ENCODE measurements around the gene MARCHF11. TPM values are rescaled to one million over a fixed set of nuclear protein-coding genes. Genes with fewer than 3 reads are reported as not detected.

The MARCHF11 gene
- total RNA-seq, 1 experiment from 2014 or later: 0.37 TPM

DNA sequence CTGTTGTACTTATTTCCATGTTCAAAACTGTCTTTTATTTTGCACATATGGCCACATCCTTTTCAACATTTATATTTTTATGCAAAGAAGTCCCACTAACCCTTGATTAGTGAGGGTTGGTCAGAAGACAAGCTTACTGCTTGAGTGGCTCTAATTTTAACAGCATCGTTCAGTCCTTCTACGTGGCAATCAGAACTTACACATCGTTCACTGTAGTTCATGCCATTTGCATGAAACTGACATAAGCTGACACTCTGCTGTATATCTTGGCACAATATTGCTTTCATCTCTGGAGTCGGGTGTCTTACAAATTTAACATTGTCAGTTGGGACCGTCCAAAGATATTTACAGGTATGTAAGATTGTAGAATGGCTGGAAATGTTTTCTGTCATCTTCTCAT, 50.6 kb downstream of the MARCHF11 start:
- Histone ChIP-seq H3K9me3 (ENCODE audit: control insufficient read depth, low read depth, low read length) (no peaks in the 10 kb centered on the region), H3K23ac (ENCODE audit: insufficient read length, low read depth, low read length) (no peak overlapping the region), H3K14ac (ENCODE audit: insufficient read depth, low read length) (no peak overlapping the region), H2BK120ac (ENCODE audit: low read depth, low read length, poor library complexity, severe bottlenecking) (no peak overlapping the region), H3K27ac (ENCODE audit: insufficient read length, low read depth, low read length) (no peak overlapping the region), H4K5ac (ENCODE audit: insufficient read length, low read depth, low read length) (no peak overlapping the region), H2AK5ac (ENCODE audit: insufficient read length, low read length) (no peak overlapping the region), H2BK15ac (ENCODE audit: low read depth, low read length) (no peak overlapping the region), H3T11ph (ENCODE audit: low read length) (no peak overlapping the region), H3K9ac (ENCODE audit: extremely low read depth, insufficient read length, low read length) (no peak overlapping the region), H4K20me1 (ENCODE audit: control insufficient read depth, insufficient read depth, insufficient read length) (no peaks in the 10 kb centered on the region), H2BK5ac (ENCODE audit: insufficient read length, low read length) (no peak overlapping the region), H2BK12ac (ENCODE audit: insufficient read length, low read depth, low read length) (no peak overlapping the region), H3K79me2 (ENCODE audit: insufficient read depth, low read length) (no peaks in the 10 kb centered on the region), H3K23me2 (ENCODE audit: insufficient read length, low read depth, low read length, poor library complexity, severe bottlenecking) (no peaks in the 10 kb centered on the region), H3K56ac (ENCODE audit: insufficient read length, low read depth, low read length) (no peak overlapping the region), H3K4me2 (ENCODE audit: insufficient read depth, insufficient read length, low read length) (no peak overlapping the region), H4K8ac (replicated peaks; ENCODE audit: insufficient read length, low read depth, low read length) (no peak overlapping the region), H2BK20ac (ENCODE audit: low read depth, low read length, poor library complexity, severe bottlenecking) (no peak overlapping the region), H2AFZ (ENCODE audit: low read length) (no peak overlapping the region), H3K4ac (ENCODE audit: low read depth, low read length) (no peak overlapping the region), H3K4me1 (ENCODE audit: insufficient read depth, low read length) (no peaks in the 10 kb centered on the region), H3K27me3 (ENCODE audit: insufficient read depth, low read length) (no peaks in the 10 kb centered on the region), H3K79me1 (ENCODE audit: insufficient read depth, low read depth, low read length, poor library complexity, severe bottlenecking) (no peaks in the 10 kb centered on the region), H3K18ac (ENCODE audit: insufficient read length, low read depth, low read length) (no peak overlapping the region), H4K91ac (ENCODE audit: insufficient read length, low read depth, low read length) (no peak overlapping the region)
- TF ChIP-seq, protein P1, sequence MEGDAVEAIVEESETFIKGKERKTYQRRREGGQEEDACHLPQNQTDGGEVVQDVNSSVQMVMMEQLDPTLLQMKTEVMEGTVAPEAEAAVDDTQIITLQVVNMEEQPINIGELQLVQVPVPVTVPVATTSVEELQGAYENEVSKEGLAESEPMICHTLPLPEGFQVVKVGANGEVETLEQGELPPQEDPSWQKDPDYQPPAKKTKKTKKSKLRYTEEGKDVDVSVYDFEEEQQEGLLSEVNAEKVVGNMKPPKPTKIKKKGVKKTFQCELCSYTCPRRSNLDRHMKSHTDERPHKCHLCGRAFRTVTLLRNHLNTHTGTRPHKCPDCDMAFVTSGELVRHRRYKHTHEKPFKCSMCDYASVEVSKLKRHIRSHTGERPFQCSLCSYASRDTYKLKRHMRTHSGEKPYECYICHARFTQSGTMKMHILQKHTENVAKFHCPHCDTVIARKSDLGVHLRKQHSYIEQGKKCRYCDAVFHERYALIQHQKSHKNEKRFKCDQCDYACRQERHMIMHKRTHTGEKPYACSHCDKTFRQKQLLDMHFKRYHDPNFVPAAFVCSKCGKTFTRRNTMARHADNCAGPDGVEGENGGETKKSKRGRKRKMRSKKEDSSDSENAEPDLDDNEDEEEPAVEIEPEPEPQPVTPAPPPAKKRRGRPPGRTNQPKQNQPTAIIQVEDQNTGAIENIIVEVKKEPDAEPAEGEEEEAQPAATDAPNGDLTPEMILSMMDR (conservative IDR thresholded peaks at IDR 0.05): no peak
- no peak for DNase-seq
- WGBS (ENCODE audit: extremely low coverage, insufficient read length, low lambda C conversion rate): no CpG with 5 or more reads among the region's 5 CpGs
- H3K9me3 Mint-ChIP-seq: peaks cover 3 to 6% of the 10 kb centered on the region in 2 experiments; a peak in 3 of 5 replicates
- no peaks in the 10 kb centered on the region for H3K4me1 Mint-ChIP-seq
- no peak overlapping the region for H3K27ac Mint-ChIP-seq
- H3K36me3 Mint-ChIP-seq (ENCODE audit: insufficient read depth in 1 of 3, low read depth in 3 of 3): peaks cover 0 to 4% (median 0%) of the 10 kb centered on the region in 3 experiments; a peak in 1 of 7 replicates
- H3K4me3 Mint-ChIP-seq: no peak overlapping the region
- H3K27me3 Mint-ChIP-seq (ENCODE audit: low read depth): peaks cover 2% of the 10 kb centered on the region; the same call in 1 of the 2 replicates
